GM19023 (cell line): ENCODE data around the gene UEVLD.
"Not testable (repeated sequence)": the region's sequence is repeated elsewhere in the genome, so short reads cannot be mapped to it uniquely, and the experiment has no call there.

Experiments
- ATAC-seq: cut with Tn5 transposase; IDR thresholded peaks from one replicate; pipeline ENCODE4 v1.9.1; 2021; ENCODE audit warnings: mild to moderate bottlenecking, moderate library complexity; ENCODE audit not compliant: unreplicated experiment

The UEVLD gene

GRCh38 chr11:18588297-18589252 lies at the start of gene UEVLD:
TSS of gene UEVLD (minus strand) at chr11:18588734. CDS start at chr11:18588654, 80 bp downstream.
- ATAC-seq: peak; percentile 63

DNA sequence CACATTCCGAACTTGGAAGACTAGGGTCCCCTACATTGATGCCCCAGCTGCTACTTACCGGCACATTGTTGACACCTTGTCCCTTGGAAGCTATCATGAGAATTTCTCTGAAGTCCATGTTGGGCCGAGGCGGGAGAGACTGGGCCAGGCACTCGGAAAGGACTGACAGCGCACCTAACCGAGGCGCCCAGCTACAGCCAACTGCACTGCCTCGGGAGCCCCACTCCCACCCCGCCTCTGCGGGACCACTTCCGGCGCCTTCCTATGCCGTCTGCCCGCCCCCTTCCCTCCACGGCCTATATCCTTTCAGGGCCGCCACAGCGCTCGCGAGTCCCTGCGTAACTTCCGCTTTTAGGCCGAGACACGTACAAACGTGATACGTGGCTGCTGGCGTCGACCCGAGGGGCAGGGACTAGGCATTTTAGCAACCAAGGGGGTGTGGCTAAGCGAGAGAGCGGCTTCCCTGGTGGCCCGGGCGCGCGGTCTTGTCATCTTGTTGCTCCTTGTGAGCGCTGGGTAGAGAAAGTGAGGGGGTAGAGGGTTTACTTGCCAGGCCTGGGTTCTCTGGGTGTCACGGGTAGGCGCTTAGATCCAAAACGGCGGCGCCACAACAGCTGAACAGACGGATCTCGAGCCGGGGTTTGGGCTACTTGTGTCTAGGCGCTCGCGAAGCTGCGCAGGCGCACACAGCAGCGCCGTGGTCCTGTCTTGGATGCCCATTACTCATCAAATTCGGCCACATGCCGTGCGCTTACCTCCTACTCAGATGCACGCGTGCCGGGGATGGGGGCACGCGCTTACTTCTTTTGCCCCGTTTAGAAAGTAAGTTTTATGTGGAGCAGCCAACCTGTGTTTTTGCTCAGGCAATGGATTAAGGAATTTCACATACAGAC lies 45.9 kb upstream of the UEVLD start, which contains the start of gene SPTY2D1:
TSS of gene SPTY2D1 (minus strand) at position 203 of the 893 bp plus-strand sequence. CDS start at position 118, 85 bp downstream.
- ATAC-seq: peak; percentile 97

- peak; percentile 35 for ATAC-seq
Measured at GRCh38 chr11:18633256-18634139, 45.0 kb upstream of the UEVLD start.

- ATAC-seq: no peak
Measured at GRCh38 chr11:18632841-18633240, 44.3 kb upstream of the UEVLD start.

DNA sequence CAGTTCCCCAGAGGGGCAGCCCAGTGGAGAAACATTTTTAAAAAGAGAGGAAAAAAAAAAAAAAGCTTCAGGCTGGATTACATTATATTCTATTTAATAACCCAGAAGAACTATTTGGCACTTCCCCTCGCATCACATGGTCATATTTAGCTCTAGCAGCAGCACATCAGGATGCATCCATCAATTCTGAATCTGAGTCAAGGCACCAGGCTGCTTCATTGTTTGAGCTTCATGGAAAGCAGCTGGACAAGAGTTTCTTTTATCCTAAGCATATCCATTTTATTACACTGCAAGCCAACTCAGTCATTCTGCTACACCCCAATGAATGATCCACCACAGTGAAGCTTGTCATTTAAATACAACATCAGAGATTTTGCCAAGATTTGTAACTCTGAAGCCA lies 35.6 kb upstream of the UEVLD start:
- no peak for ATAC-seq

DNA sequence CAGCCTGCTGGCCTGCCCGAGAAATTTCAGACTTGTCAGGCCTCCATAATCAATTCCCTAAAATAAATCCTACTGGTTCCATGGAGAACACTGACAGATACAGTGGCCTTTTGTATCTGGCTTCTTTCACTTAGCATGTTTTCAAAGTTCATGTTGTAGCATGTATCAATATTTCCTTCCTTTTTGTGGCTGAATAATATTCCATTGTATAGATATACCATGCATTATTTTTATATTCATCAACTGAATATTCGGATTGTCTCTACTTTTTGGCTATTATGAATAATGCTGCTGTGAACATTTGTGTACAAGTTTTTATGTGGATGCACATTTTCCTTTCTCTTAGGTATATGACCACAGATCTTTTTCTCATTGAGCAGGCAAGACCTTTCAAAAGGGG lies 35.2 kb upstream of the UEVLD start:
- ATAC-seq: no peak

GRCh38 chr11:18618342-18619025 lies 29.9 kb upstream of the UEVLD start:
- ATAC-seq: no peak

GRCh38 chr11:18617688-18618341 lies 29.3 kb upstream of the UEVLD start:
- no peak for ATAC-seq

DNA sequence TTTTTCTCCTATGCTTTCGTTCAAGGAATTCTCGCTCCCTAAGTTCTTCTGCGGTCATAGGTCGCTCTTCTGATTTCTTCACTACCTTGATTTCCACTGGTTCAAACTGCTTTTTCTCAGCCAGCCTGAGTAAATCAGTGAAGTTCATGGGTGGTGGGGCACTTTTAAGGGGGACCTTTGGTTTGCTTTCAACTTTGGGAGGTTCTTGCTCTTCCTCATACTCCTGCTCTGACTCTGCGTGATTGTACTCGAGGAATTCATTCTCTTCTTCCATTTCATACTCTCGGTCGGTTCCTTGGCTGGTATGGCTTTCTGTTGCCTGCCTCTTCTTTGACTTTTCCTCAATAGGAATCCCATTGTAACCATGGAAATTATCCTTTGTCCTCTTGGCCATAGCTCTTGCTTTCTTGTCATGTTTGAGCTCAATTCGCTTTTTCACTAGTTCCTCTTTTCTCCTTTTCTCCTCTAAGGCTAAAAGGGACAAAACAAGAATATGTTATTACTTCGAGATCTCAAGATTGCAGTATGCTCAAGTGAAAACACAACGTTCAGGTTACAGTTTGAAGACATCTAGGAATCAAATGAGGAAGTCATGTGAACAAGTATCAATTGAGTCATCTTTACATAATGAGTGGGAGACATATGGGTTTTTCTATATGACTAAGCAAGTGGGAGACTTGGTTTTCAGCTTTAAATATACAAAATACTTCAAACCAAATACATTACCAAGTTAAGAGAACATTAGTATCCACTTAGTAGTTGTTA lies 27.3 kb upstream of the UEVLD start:
- peak; percentile 81 for ATAC-seq

- ATAC-seq: no peak
Measured at GRCh38 chr11:18614667-18615066, 26.1 kb upstream of the UEVLD start.

- no peak for ATAC-seq
Measured at GRCh38 chr11:18612394-18612793, 23.9 kb upstream of the UEVLD start.

DNA sequence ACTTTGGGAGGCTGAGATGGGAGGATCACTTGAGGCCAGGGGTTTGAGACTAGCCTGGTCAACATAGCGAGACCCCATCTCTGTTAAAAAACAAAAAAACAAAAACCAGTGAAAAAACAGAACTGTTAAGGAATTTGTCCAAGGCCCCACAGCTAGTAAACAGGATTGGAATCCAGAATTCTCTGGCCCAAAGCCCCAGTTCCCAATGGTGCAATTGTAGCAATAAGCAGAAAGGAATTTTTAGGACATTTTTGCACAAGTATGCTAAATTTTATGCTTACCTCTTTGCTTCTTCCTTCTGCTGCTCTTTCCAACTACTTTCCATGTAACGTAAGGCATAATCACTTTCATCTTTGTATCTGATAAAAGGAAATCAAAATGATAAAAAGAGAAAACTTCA lies 22.7 kb upstream of the UEVLD start:
- ATAC-seq: no peak

GRCh38 chr11:18608376-18608775 lies 19.8 kb upstream of the UEVLD start:
- no peak for ATAC-seq

GRCh38 chr11:18600915-18601569 lies 12.5 kb upstream of the UEVLD start:
- ATAC-seq: no peak

DNA sequence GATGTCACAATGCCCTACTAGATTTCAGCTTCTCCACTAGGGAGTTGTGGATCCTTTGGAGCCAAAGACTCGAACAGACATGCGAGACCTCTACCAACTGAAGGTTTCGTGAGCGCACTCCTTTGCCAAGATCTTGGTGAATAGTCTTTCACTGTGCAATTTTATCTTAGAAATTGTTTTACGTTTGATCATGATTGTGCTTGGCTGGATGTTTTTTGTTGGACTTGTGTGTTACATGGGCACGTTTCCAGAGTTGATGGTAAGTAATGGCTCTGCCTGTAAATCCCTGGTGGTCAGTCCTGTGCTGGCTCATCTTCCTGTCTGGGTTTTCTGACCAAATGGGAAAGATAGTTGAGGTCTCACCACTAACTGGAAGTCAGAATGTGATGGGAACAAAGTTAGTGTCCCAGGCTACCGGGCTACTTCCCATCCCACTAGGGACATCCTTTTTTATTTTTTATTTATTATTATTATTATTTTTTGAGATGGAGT lies 11.3 kb upstream of the UEVLD start, which contains the start of gene MISFA:
TSS of gene MISFA (plus strand) at position 51 of the 492 bp plus-strand sequence. CDS start at position 191, 140 bp downstream.
- ATAC-seq: no peak

- ATAC-seq: no peak
Measured at GRCh38 chr11:18594999-18595749, 6.6 kb upstream of the UEVLD start.

GRCh38 chr11:18594088-18594487 lies 5.6 kb upstream of the UEVLD start:
- ATAC-seq: not testable (repeated sequence)
